NB4 (cell line): ENCODE data around the gene TMCO1.
"Not testable (repeated sequence)": the region's sequence is repeated elsewhere in the genome, so short reads cannot be mapped to it uniquely, and the experiment has no call there.

ENCODE experiments used
- DNase-seq: peaks from one replicate; pipeline ENCODE4 v3.0.0; 2010; ENCODE audit warnings: low read depth
- H3K4me3 ChIP-seq: one replicate; pipeline ENCODE4 v1.5.1; 2011; ENCODE audit warnings: mild to moderate bottlenecking, low read depth, low read length, moderate library complexity
- CTCF ChIP-seq: IDR thresholded peaks from one replicate; pipeline ENCODE4 v1.5.1; 2012; ENCODE audit warnings: low read depth, low read length
- MAX ChIP-seq: IDR thresholded peaks from 2 replicates; pipeline ENCODE4 v1.6.1; 2011; ENCODE audit warnings: low read depth, low read length
- MYC ChIP-seq: IDR thresholded peaks from 2 replicates; pipeline ENCODE4 v1.6.1; 2011; ENCODE audit warnings: low read depth, low read length
- POLR2A ChIP-seq: IDR thresholded peaks from 2 replicates; pipeline ENCODE4 v1.6.1; 2011; ENCODE audit warnings: mild to moderate bottlenecking; ENCODE audit not compliant: insufficient read length; ENCODE audit errors: extremely low read depth

TMCO1 gene

GRCh38 chr1:165738794-165739193 lies 29.9 kb downstream of the TMCO1 start:
- no peak for TF ChIP-seq MYC
- no peak for TF ChIP-seq POLR2A
- no peak for TF ChIP-seq MAX
- no peak for TF ChIP-seq CTCF
- DNase-seq: no peak
- H3K4me3 ChIP-seq: no peak overlapping the region

- no peak for DNase-seq
- no peak for TF ChIP-seq MAX
- TF ChIP-seq CTCF: no peak
- no peak for TF ChIP-seq POLR2A
- TF ChIP-seq MYC: no peak
- no peak overlapping the region for H3K4me3 ChIP-seq
Observed at GRCh38 chr1:165737196-165737595, 31.5 kb downstream of the TMCO1 start.

- no peak for DNase-seq
- H3K4me3 ChIP-seq: no peak overlapping the region
- TF ChIP-seq MAX (no peak), MYC (no peak), CTCF (no peak), POLR2A (no peak)
Observed at GRCh38 chr1:165734906-165735305, 33.8 kb downstream of the TMCO1 start.

- no peak overlapping the region for H3K4me3 ChIP-seq
- no peak for TF ChIP-seq MYC
- TF ChIP-seq MAX: no peak
- no peak for TF ChIP-seq CTCF
- no peak for TF ChIP-seq POLR2A
- DNase-seq: no peak
Observed at GRCh38 chr1:165726841-165727240, 41.8 kb downstream of the TMCO1 start.

- TF ChIP-seq POLR2A: no peak
- no peak for DNase-seq
- no peak overlapping the region for H3K4me3 ChIP-seq
Observed at GRCh38 chr1:165726169-165726568, 42.5 kb downstream of the TMCO1 start.

- DNase-seq: peak; percentile 74
- TF ChIP-seq CTCF: peak; percentile 78
- no peak for TF ChIP-seq POLR2A
- no peak overlapping the region for H3K4me3 ChIP-seq
Observed at GRCh38 chr1:165717918-165718515, 50.7 kb downstream of the TMCO1 start.

- H3K4me3 ChIP-seq, DNase-seq: not testable (repeated sequence)
Observed at GRCh38 chr1:165716265-165717051, 52.2 kb downstream of the TMCO1 start.
